HL-60 (cell line): ENCODE measurements around the gene HEYL.

ENCODE experiments used
- DNase-seq, 2 experiments: peaks; one replicate each; pipeline ENCODE4 v3.0.0-alpha.2; 2010 to 2020; ENCODE audit warnings: low read depth in 1 of 2, low spot score in 1 of 2
- H3K27ac ChIP-seq: fragments of 250-450 bp; sonication (Bioruptor Pico); replicated peaks from 2 replicates; pipeline ENCODE4 v1.5.1; 2020; ENCODE audit warnings: mild to moderate bottlenecking, moderate library complexity
- H3K27me3 ChIP-seq: fragments of 250-450 bp; sonication (Bioruptor Pico); 2 replicates; pipeline ENCODE4 v1.5.1; 2021; ENCODE audit warnings: mild to moderate bottlenecking, moderate library complexity; ENCODE audit not compliant: insufficient read depth, poor library complexity, severe bottlenecking
- H3K4me3 ChIP-seq: replicated peaks from 2 replicates; pipeline ENCODE4 v1.5.1; 2011; ENCODE audit warnings: mild to moderate bottlenecking, control low read depth, low read length; ENCODE audit not compliant: insufficient read depth
- CTCF ChIP-seq: IDR thresholded peaks from one replicate; pipeline ENCODE4 v1.5.1; 2011; ENCODE audit warnings: low read length, control low read depth, inconsistent platforms; ENCODE audit not compliant: insufficient read depth
- GABPA ChIP-seq: IDR thresholded peaks from 2 replicates; pipeline ENCODE4 v1.6.1; 2012; ENCODE audit warnings: low read depth
- POLR2AphosphoS5 ChIP-seq: IDR thresholded peaks from 2 replicates; pipeline ENCODE4 v1.6.1; 2012; ENCODE audit warnings: low read depth
- REST ChIP-seq: IDR thresholded peaks from 2 replicates; pipeline ENCODE4 v1.6.1; 2012; ENCODE audit warnings: low read depth; ENCODE audit not compliant: insufficient replicate concordance
- SPI1 ChIP-seq: IDR thresholded peaks from 2 replicates; pipeline ENCODE4 v1.6.1; 2012; ENCODE audit warnings: low read depth, mild to moderate bottlenecking, borderline replicate concordance
- long read RNA-seq: library from polyadenylated mRNA; unstranded; transcript quantifications from one replicate; pipeline ENCODE4 v2.0.0, GENCODE V29; 2020

HEYL gene
- long read RNA-seq, result 0 reads

- TF ChIP-seq SPI1, result no peak
- no peak for TF ChIP-seq POLR2AphosphoS5
- no peak for TF ChIP-seq GABPA
- TF ChIP-seq CTCF, result no peak
- no peak for TF ChIP-seq REST
- H3K27ac ChIP-seq, result no peak within 1 kb of the TSS
- DNase-seq, result peak in 1 of 2 experiments; percentile 11
- H3K27me3 ChIP-seq, result peaks cover 33% of the 10 kb centered on the region
- peak within 1 kb of the TSS; percentile 31 for H3K4me3 ChIP-seq
Measured at GRCh38 chr1:39639305-39640130, at the start of gene HEYL. HEYL (minus strand) TSS chr1:39639643; CDS start chr1:39639625, 18 bp downstream.

- H3K27me3 ChIP-seq, result peaks cover 55% of the 10 kb centered on the region
- H3K4me3 ChIP-seq, result no peak overlapping the region
- DNase-seq, result no peak
- TF ChIP-seq CTCF (no peak), REST (no peak), POLR2AphosphoS5 (no peak), SPI1 (no peak), GABPA (no peak)
- H3K27ac ChIP-seq, result no peak overlapping the region
Measured at GRCh38 chr1:39689214-39689613, 49.8 kb upstream of the HEYL start.

- DNase-seq, result no peak
- TF ChIP-seq SPI1 (no peak), REST (no peak), POLR2AphosphoS5 (no peak), CTCF (no peak), GABPA (no peak)
- peaks cover 56% of the 10 kb centered on the region for H3K27me3 ChIP-seq
- no peak overlapping the region for H3K27ac ChIP-seq
- no peak overlapping the region for H3K4me3 ChIP-seq
Measured at GRCh38 chr1:39688706-39689105, 49.3 kb upstream of the HEYL start.
